CD14-positive monocyte (primary cell): Measurements from ENCODE around the gene RTN4IP1. TPM values are rescaled to one million over a fixed set of nuclear protein-coding genes. Genes with fewer than 3 reads are reported as not detected.

Experiments
- DNase-seq, 3 donors: peaks; one replicate each; pipeline ENCODE4 v3.0.0-alpha.2; 2011 to 2022
- H2AFZ ChIP-seq: 2 replicates; pipeline ENCODE4 v1.6.0; 2012; ENCODE audit warnings: mild to moderate bottlenecking, low read depth, low read length, inconsistent platforms; ENCODE audit not compliant: insufficient read depth, poor library complexity, severe bottlenecking
- H3K27ac ChIP-seq, 2 donors: 1 replicate in 1 of 2; 2 replicates in 1 of 2; pipeline ENCODE4 v1.5.1; 2012 to 2013; ENCODE audit warnings: low read length in 2 of 2, control low read depth in 1 of 2, inconsistent platforms in 1 of 2, low read depth in 1 of 2, mild to moderate bottlenecking in 1 of 2
- H3K27me3 ChIP-seq, 2 donors: one replicate each; pipeline versions ENCODE4 v1.6.0 to v1.6.1; 2011 to 2013; ENCODE audit warnings: low read length in 2 of 2; ENCODE audit not compliant: control insufficient read depth in 2 of 2, insufficient read depth in 2 of 2
- H3K36me3 ChIP-seq, 2 donors: replicated peaks in 1 of 2; 1 replicate in 1 of 2; 2 replicates in 1 of 2; pipeline versions ENCODE4 v1.5.1 to v1.6.1; 2012 to 2013; ENCODE audit warnings: low read length in 2 of 2, control low read depth in 1 of 2, inconsistent platforms in 1 of 2, mild to moderate bottlenecking in 1 of 2; ENCODE audit not compliant: insufficient read depth in 2 of 2, control insufficient read depth in 1 of 2
- H3K4me1 ChIP-seq, 2 donors: 1 replicate in 1 of 2; 2 replicates in 1 of 2; pipeline versions ENCODE4 v1.5.1 to v1.6.1; 2012 to 2013; ENCODE audit warnings: low read length in 2 of 2, control low read depth in 1 of 2, inconsistent platforms in 1 of 2, mild to moderate bottlenecking in 1 of 2, moderate library complexity in 1 of 2; ENCODE audit not compliant: insufficient read depth in 2 of 2, control insufficient read depth in 1 of 2
- H3K4me2 ChIP-seq: replicated peaks from 2 replicates; pipeline ENCODE3; 2012; ENCODE audit warnings: low read length, moderate library complexity, mild to moderate bottlenecking; ENCODE audit not compliant: poor library complexity, severe bottlenecking; ENCODE audit errors: extremely low read depth
- H3K4me3 ChIP-seq, 3 experiments: fragments of 200-600 bp in 1 of 3; sonication (generic) in 1 of 3; replicated peaks in 1 of 3; 1 replicate in 2 of 3; 2 replicates in 1 of 3; pipeline ENCODE4 v1.5.1; 2011 to 2013; ENCODE audit warnings: low read length in 3 of 3, mild to moderate bottlenecking in 3 of 3, control low read depth in 2 of 3, low read depth in 2 of 3, inconsistent platforms in 1 of 3, moderate library complexity in 1 of 3
- H3K79me2 ChIP-seq: 2 replicates; pipeline ENCODE4 v1.6.0; 2012; ENCODE audit warnings: mild to moderate bottlenecking, control low read depth, inconsistent platforms, low read length, moderate library complexity; ENCODE audit not compliant: insufficient read depth
- H3K9ac ChIP-seq: 2 replicates; pipeline ENCODE4 v1.6.0; 2017; ENCODE audit warnings: low read length, mild to moderate bottlenecking; ENCODE audit not compliant: insufficient read depth, poor library complexity, severe bottlenecking
- H3K9me3 ChIP-seq, 2 donors: replicated peaks in 1 of 2; 1 replicate in 1 of 2; 2 replicates in 1 of 2; pipeline versions ENCODE4 v1.5.1 to v1.6.1; 2012 to 2013; ENCODE audit warnings: low read length in 2 of 2, control low read depth in 1 of 2; ENCODE audit not compliant: control insufficient read depth in 1 of 2, insufficient read depth in 1 of 2
- H4K20me1 ChIP-seq: 2 replicates; pipeline ENCODE4 v1.6.0; 2012; ENCODE audit warnings: mild to moderate bottlenecking, low read length, control low read depth, moderate library complexity; ENCODE audit not compliant: insufficient read depth
- H3K27ac Mint-ChIP-seq, 7 donors: one replicate each; pipeline ENCODE4 v1.8.0; 2020; ENCODE audit warnings: mild to moderate bottlenecking in 7 of 7, mixed read lengths in 7 of 7, moderate library complexity in 6 of 7, inconsistent platforms in 2 of 7
- H3K27me3 Mint-ChIP-seq, 3 donors: one replicate each; pipeline ENCODE4 v1.8.0; 2021 to 2022; ENCODE audit warnings: low read depth in 3 of 3, mild to moderate bottlenecking in 3 of 3, mixed read lengths in 3 of 3, moderate library complexity in 3 of 3, inconsistent platforms in 1 of 3
- H3K36me3 Mint-ChIP-seq, 2 donors: one replicate each; pipeline ENCODE4 v1.8.0; 2020; ENCODE audit warnings: mixed read lengths in 2 of 2, inconsistent platforms in 1 of 2, mild to moderate bottlenecking in 1 of 2
- H3K4me1 Mint-ChIP-seq: one replicate; pipeline ENCODE4 v1.8.0; 2020; ENCODE audit warnings: mild to moderate bottlenecking, mixed read lengths
- H3K4me3 Mint-ChIP-seq, 2 donors: one replicate each; pipeline ENCODE4 v1.8.0; 2020; ENCODE audit warnings: mild to moderate bottlenecking in 2 of 2, mixed read lengths in 2 of 2, moderate library complexity in 1 of 2
- H3K9me3 Mint-ChIP-seq, 7 donors: one replicate each; pipeline ENCODE4 v1.8.0; 2020 to 2022; ENCODE audit warnings: mixed read lengths in 7 of 7, mild to moderate bottlenecking in 6 of 7, moderate library complexity in 6 of 7, inconsistent platforms in 2 of 7
- WGBS: methylation state at CpG from one replicate; pipeline ENCODE4 v1.1.5; 2013; ENCODE audit warnings: missing lambda C conversion rate; ENCODE audit not compliant: insufficient coverage; 5-methylcytosine and 5-hydroxymethylcytosine counted together
- intact Hi-C, 2 donors: fragments of 100-400 bp; cut with micrococcal nuclease; formaldehyde crosslinking; loops; one replicate each; pipeline versions ENCODE4 v1.15.0 to v1.15.1; 2023
- polyA plus RNA-seq, 3 donors: library from polyadenylated mRNA; depleted of rRNA in 1 of 3; unstranded in 2 of 3; stranded (reverse) in 1 of 3; fragments of 300-500 nt in 2 of 3; fragments of >200 nt in 1 of 3; fragmentation: Illumina TruSeq in 2 of 3; gene quantifications; 1 replicate in 2 of 3; 2 replicates in 1 of 3; pipeline ENCODE4 v1.2.3, GENCODE V29; 2012 to 2021
- TF ChIP-seq, protein P1 (sequence below): fragments of 200-600 bp; IDR thresholded peaks from one replicate; pipeline ENCODE4 v1.8.0; 2022; ENCODE audit warnings: antibody characterized with exemption, mild to moderate bottlenecking

RTN4IP1 gene
- polyA plus RNA-seq, 3 donors = 3.5 to 6.7 (median 4.5) TPM

DNA sequence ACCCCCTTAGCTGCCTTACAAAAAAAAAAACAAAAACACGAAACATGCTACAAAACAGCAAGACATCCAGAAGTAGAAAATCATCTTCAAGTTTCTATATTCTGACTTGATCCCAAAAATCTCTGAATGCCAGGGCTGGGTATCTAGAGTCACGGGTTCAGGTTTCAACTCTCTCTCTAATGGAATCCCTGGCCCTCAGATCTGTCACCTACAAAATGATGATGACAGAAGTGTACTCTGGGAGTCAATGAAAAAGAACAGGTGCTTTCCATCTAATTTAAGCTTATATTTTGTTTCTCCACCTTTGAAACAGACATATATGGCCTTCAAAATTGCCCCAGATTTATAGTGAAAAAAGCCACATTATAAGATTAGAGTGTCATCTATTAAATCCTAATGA lies 18.3 kb downstream of the RTN4IP1 start:
- no peak overlapping the region for H3K9ac ChIP-seq
- H3K4me1 Mint-ChIP-seq = no peaks in the 10 kb centered on the region
- H3K4me1 ChIP-seq = no peaks in the 10 kb centered on the region
- no peaks in the 10 kb centered on the region for H4K20me1 ChIP-seq
- H3K9me3 ChIP-seq = peaks cover 0 to 1% of the 10 kb centered on the region in 2 donors
- H3K27me3 Mint-ChIP-seq = peaks cover 0 to 2% (median 0%) of the 10 kb centered on the region in 3 donors
- H3K4me2 ChIP-seq = no peak overlapping the region
- intact Hi-C loops = no loop called here
- H3K9me3 Mint-ChIP-seq = peaks cover 0 to 1% (median 0%) of the 10 kb centered on the region in 7 donors
- H3K27ac ChIP-seq = no peak overlapping the region
- no peak overlapping the region for H3K27ac Mint-ChIP-seq
- H3K36me3 ChIP-seq = peaks cover 5 to 40% of the 10 kb centered on the region in 2 donors
- WGBS = no CpG with 5 or more reads among the region's 2 CpGs
- H3K4me3 Mint-ChIP-seq = no peak overlapping the region
- H2AFZ ChIP-seq = no peak overlapping the region
- no peaks in the 10 kb centered on the region for H3K79me2 ChIP-seq
- DNase-seq = no peak
- no peaks in the 10 kb centered on the region for H3K27me3 ChIP-seq
- peaks cover 43 to 54% of the 10 kb centered on the region in 2 donors for H3K36me3 Mint-ChIP-seq
- H3K4me3 ChIP-seq = no peak overlapping the region
- TF ChIP-seq, protein P1, sequence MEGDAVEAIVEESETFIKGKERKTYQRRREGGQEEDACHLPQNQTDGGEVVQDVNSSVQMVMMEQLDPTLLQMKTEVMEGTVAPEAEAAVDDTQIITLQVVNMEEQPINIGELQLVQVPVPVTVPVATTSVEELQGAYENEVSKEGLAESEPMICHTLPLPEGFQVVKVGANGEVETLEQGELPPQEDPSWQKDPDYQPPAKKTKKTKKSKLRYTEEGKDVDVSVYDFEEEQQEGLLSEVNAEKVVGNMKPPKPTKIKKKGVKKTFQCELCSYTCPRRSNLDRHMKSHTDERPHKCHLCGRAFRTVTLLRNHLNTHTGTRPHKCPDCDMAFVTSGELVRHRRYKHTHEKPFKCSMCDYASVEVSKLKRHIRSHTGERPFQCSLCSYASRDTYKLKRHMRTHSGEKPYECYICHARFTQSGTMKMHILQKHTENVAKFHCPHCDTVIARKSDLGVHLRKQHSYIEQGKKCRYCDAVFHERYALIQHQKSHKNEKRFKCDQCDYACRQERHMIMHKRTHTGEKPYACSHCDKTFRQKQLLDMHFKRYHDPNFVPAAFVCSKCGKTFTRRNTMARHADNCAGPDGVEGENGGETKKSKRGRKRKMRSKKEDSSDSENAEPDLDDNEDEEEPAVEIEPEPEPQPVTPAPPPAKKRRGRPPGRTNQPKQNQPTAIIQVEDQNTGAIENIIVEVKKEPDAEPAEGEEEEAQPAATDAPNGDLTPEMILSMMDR = no peak

DNA sequence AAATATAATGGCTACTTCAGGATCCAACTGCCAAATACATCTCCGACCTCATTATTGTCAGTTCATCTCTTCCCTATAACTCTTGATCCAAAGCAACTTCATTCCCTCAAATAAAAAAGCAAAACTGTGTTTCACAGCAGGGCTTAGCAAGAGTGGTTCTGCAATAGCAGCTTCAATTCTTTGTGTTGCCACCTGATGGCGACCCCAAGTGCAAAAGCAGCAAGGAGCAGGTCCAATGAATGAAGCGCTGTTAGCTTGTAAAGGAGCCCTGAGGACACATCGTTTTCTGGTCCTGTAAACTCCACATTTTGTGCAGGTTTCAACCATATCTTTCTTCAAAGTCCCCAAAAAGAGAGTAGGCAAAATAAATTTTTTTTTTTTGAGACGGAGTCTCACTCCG lies 19.6 kb downstream of the RTN4IP1 start:
- H3K4me1 Mint-ChIP-seq = no peaks in the 10 kb centered on the region
- H3K79me2 ChIP-seq = no peaks in the 10 kb centered on the region
- H2AFZ ChIP-seq = no peak overlapping the region
- H3K9me3 ChIP-seq = peaks cover 0 to 6% of the 10 kb centered on the region in 2 donors
- H3K36me3 ChIP-seq = peaks cover 5 to 43% of the 10 kb centered on the region in 2 donors
- peaks cover 50 to 59% of the 10 kb centered on the region in 2 donors for H3K36me3 Mint-ChIP-seq
- no peak overlapping the region for H3K27ac Mint-ChIP-seq
- H3K4me2 ChIP-seq = no peak overlapping the region
- no peak overlapping the region for H3K4me3 ChIP-seq
- WGBS = 91% methylated on average over 6 of the region's 6 CpGs
- DNase-seq = no peak
- no peaks in the 10 kb centered on the region for H4K20me1 ChIP-seq
- TF ChIP-seq, protein P1 = no peak
- H3K9ac ChIP-seq = no peak overlapping the region
- intact Hi-C loops = no loop called here
- peaks cover 0 to 6% (median 3%) of the 10 kb centered on the region in 7 donors for H3K9me3 Mint-ChIP-seq
- H3K27ac ChIP-seq = no peak overlapping the region
- H3K4me1 ChIP-seq = no peaks in the 10 kb centered on the region
- H3K4me3 Mint-ChIP-seq = no peak overlapping the region
- H3K27me3 Mint-ChIP-seq = peaks cover 0 to 2% (median 0%) of the 10 kb centered on the region in 3 donors
- H3K27me3 ChIP-seq = no peaks in the 10 kb centered on the region
